Upper lobe of left lung (tissue), 4 donors: ENCODE data around the gene UBE2I.

Experiments used
- POLR2AphosphoS5 ChIP-seq, 2 donors: sonication (generic); formaldehyde crosslinking; IDR thresholded peaks; one replicate each; pipeline ENCODE4 v1.5.1; 2017; ENCODE audit warnings: antibody characterized with exemption in 2 of 2
- TF ChIP-seq, protein P1 (sequence below), 6 experiments: fragments of 450-650 bp in 4 of 6; fragments of 200-600 bp in 2 of 6; sonication (generic) in 2 of 6; IDR thresholded peaks; one replicate each; pipeline ENCODE4 v1.5.1; 2016 to 2019; ENCODE audit warnings: antibody characterized with exemption in 6 of 6

DNA sequence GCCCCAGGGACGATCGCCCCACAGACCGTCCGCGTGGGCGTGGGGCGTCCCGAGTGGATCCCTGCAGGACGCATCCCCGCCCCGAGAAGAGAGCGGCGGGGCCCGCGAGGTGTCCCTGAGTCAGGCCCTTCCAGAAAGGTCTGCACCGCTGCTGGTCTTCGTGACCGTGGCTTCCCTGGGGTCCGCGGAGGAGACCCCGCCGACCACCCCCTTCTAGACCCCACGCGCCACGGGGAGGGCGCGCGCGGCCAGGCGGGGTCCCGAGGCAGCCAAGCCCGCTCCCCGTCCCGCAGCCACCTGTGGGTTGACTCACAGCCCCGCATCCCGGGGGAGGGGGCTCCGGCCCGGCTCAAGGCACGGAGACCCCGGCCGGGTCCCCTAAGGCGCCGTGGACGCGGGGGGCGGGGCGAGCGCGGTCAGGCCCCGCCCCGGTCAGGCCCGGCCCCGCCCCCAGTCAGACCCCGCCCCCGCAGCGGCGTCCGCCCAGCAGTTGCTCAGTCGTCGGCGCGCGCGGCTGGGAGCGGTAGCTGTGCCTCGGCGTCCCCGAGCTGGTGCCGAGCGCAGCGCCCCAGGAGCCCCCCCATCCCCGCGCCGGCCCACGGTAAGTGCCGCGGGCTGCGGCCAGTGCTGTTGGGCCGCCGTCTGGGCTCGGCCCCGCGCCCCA lies 23.8 kb downstream of the UBE2I start, which contains the start of gene BAIAP3:
- TF ChIP-seq POLR2AphosphoS5 (IDR thresholded peaks at IDR 0.05) = peak in 1 of 2 donors; percentile 33
- TF ChIP-seq, protein P1, sequence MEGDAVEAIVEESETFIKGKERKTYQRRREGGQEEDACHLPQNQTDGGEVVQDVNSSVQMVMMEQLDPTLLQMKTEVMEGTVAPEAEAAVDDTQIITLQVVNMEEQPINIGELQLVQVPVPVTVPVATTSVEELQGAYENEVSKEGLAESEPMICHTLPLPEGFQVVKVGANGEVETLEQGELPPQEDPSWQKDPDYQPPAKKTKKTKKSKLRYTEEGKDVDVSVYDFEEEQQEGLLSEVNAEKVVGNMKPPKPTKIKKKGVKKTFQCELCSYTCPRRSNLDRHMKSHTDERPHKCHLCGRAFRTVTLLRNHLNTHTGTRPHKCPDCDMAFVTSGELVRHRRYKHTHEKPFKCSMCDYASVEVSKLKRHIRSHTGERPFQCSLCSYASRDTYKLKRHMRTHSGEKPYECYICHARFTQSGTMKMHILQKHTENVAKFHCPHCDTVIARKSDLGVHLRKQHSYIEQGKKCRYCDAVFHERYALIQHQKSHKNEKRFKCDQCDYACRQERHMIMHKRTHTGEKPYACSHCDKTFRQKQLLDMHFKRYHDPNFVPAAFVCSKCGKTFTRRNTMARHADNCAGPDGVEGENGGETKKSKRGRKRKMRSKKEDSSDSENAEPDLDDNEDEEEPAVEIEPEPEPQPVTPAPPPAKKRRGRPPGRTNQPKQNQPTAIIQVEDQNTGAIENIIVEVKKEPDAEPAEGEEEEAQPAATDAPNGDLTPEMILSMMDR (IDR thresholded peaks at IDR 0.05) = no peak
